Stimulated activated CD8-positive, alpha-beta memory T cell treated with anti-CD3 and anti-CD28 coated beads, Interleukin-4, amount 100 ng/mL, for 48 hours (primary cell): ENCODE results near the gene ABCB10.
"Not testable (repeated sequence)": the region's sequence is repeated elsewhere in the genome, so short reads cannot be mapped to it uniquely, and the experiment has no call there.

Experiments
- DNase-seq: peaks from one replicate; pipeline ENCODE4 v3.0.0-alpha.2; 2020

Gene ABCB10

GRCh38 chr1:229558460-229559335 lies at the start of gene ABCB10:
Gene ABCB10, minus strand, starts transcription at chr1:229558707. Its CDS starts 55 bp downstream, at chr1:229558652.
- DNase-seq = peak; percentile 91

- DNase-seq = no peak
Measured at GRCh38 chr1:229607370-229607769, 48.9 kb upstream of the ABCB10 start.

- DNase-seq = no peak
Measured at GRCh38 chr1:229603371-229604005, 45.0 kb upstream of the ABCB10 start.

GRCh38 chr1:229600229-229600628 lies 41.7 kb upstream of the ABCB10 start:
- no peak for DNase-seq

GRCh38 chr1:229599218-229599954 lies 40.9 kb upstream of the ABCB10 start:
- DNase-seq = no peak

- no peak for DNase-seq
Measured at GRCh38 chr1:229597877-229598276, 39.4 kb upstream of the ABCB10 start.

- DNase-seq = no peak
Measured at GRCh38 chr1:229596925-229597699, 38.6 kb upstream of the ABCB10 start.

GRCh38 chr1:229595876-229596275 lies 37.4 kb upstream of the ABCB10 start:
- not testable (repeated sequence) for DNase-seq

- DNase-seq = no peak
Measured at GRCh38 chr1:229594227-229595008, 35.9 kb upstream of the ABCB10 start.

GRCh38 chr1:229593800-229594199 lies 35.3 kb upstream of the ABCB10 start:
- DNase-seq = no peak

- DNase-seq = no peak
Measured at GRCh38 chr1:229590119-229590518, 31.6 kb upstream of the ABCB10 start.

- no peak for DNase-seq
Measured at GRCh38 chr1:229585338-229585737, 26.8 kb upstream of the ABCB10 start.

- no peak for DNase-seq
Measured at GRCh38 chr1:229582715-229583114, 24.2 kb upstream of the ABCB10 start.

- no peak for DNase-seq
Measured at GRCh38 chr1:229582011-229582694, 23.6 kb upstream of the ABCB10 start.

GRCh38 chr1:229581485-229581884 lies 23.0 kb upstream of the ABCB10 start:
- DNase-seq = no peak

GRCh38 chr1:229579059-229579673 lies 20.7 kb upstream of the ABCB10 start:
- DNase-seq = no peak

GRCh38 chr1:229578168-229579058 lies 19.9 kb upstream of the ABCB10 start:
- no peak for DNase-seq

- no peak for DNase-seq
Measured at GRCh38 chr1:229574679-229575442, 16.4 kb upstream of the ABCB10 start.

GRCh38 chr1:229572286-229572685 lies 13.8 kb upstream of the ABCB10 start:
- DNase-seq = no peak
